MM.1S (cell line): ENCODE data around the gene KRTAP12-1.

Experiments
- DNase-seq: peaks from one replicate; pipeline ENCODE4 v3.0.0-alpha.2; 2015
- H2AFZ ChIP-seq: fragments of 300-600 bp; sonication (generic); 2 replicates; pipeline ENCODE4 v1.6.0; 2016; ENCODE audit warnings: antibody characterized with exemption, low read length
- H3F3A ChIP-seq: fragments of 300-600 bp; sonication (generic); 2 replicates; pipeline ENCODE4 v1.6.1; 2016; ENCODE audit warnings: mild to moderate bottlenecking, antibody characterized with exemption, low read length, moderate library complexity, mixed read lengths; ENCODE audit not compliant: insufficient read depth
- H3K27ac ChIP-seq: fragments of 300-600 bp; sonication (generic); 2 replicates; pipeline ENCODE4 v1.5.1; 2016; ENCODE audit warnings: mild to moderate bottlenecking, low read length
- H3K27me3 ChIP-seq: fragments of 300-600 bp; sonication (generic); replicated peaks from 2 replicates; pipeline ENCODE4 v1.6.0; 2016; ENCODE audit warnings: low read length; ENCODE audit not compliant: insufficient read depth
- H3K36me3 ChIP-seq: fragments of 300-600 bp; sonication (generic); replicated peaks from 2 replicates; pipeline ENCODE4 v1.6.1; 2016; ENCODE audit warnings: mild to moderate bottlenecking, low read length, mixed read lengths; ENCODE audit not compliant: insufficient read depth
- H3K4me1 ChIP-seq: fragments of 300-600 bp; sonication (generic); 2 replicates; pipeline ENCODE4 v1.6.1; 2016; ENCODE audit warnings: low read length, mixed read lengths
- H3K4me2 ChIP-seq: fragments of 300-600 bp; sonication (generic); 2 replicates; pipeline ENCODE4 v1.6.0; 2016; ENCODE audit warnings: low read depth, low read length
- H3K4me3 ChIP-seq: fragments of 300-600 bp; sonication (generic); 2 replicates; pipeline ENCODE4 v1.5.1; 2016; ENCODE audit warnings: low read length, mixed read lengths
- H3K79me2 ChIP-seq: fragments of 300-600 bp; sonication (generic); 2 replicates; pipeline ENCODE4 v1.6.1; 2016; ENCODE audit warnings: mixed run types, low read length, mixed read lengths
- H3K9ac ChIP-seq: fragments of 300-600 bp; sonication (generic); 2 replicates; pipeline ENCODE4 v1.6.1; 2016; ENCODE audit warnings: low read length, mixed read lengths
- H3K9me2 ChIP-seq: fragments of 300-600 bp; sonication (generic); replicated peaks from 2 replicates; pipeline ENCODE4 v1.6.1; 2016; ENCODE audit warnings: mild to moderate bottlenecking, low read length, mixed read lengths; ENCODE audit not compliant: insufficient read depth
- H3K9me3 ChIP-seq: fragments of 300-600 bp; sonication (generic); replicated peaks from 2 replicates; pipeline ENCODE4 v1.6.1; 2016; ENCODE audit warnings: mild to moderate bottlenecking, low read length, mixed read lengths; ENCODE audit not compliant: insufficient read depth
- H4K20me1 ChIP-seq: fragments of 300-600 bp; sonication (generic); 2 replicates; pipeline ENCODE4 v1.6.1; 2016; ENCODE audit warnings: mild to moderate bottlenecking, low read length, moderate library complexity, mixed read lengths; ENCODE audit not compliant: insufficient read depth
- CTCF ChIP-seq: fragments of 300-600 bp; sonication (generic); IDR thresholded peaks from 2 replicates; pipeline ENCODE4 v1.5.1; 2016; ENCODE audit warnings: antibody characterized with exemption, low read length, mixed read lengths
- EZH2 ChIP-seq: fragments of 300-600 bp; sonication (generic); optimal IDR thresholded peaks from 2 replicates; pipeline ENCODE3; 2017; ENCODE audit warnings: low read depth, mild to moderate bottlenecking, antibody characterized with exemption, low read length, mixed read lengths
- EZH2phosphoT487 ChIP-seq: fragments of 300-600 bp; sonication (generic); IDR thresholded peaks from 2 replicates; pipeline ENCODE4 v1.6.1; 2018; ENCODE audit warnings: antibody characterized with exemption, low read length

Gene KRTAP12-1

GRCh38 chr21:44706706-44707581, 25.0 kb upstream of the KRTAP12-1 start:
- no peak for DNase-seq
- Histone ChIP-seq H3K79me2 (no peaks in the 10 kb centered on the region), H4K20me1 (no peaks in the 10 kb centered on the region), H3K27ac (no peak overlapping the region), H3K4me2 (no peak overlapping the region), H3K4me3 (no peak overlapping the region), H2AFZ (no peak overlapping the region), H3F3A (no peaks in the 10 kb centered on the region), H3K9ac (no peak overlapping the region), H3K9me3 (no peaks in the 10 kb centered on the region), H3K4me1 (no peaks in the 10 kb centered on the region), H3K9me2 (no peaks in the 10 kb centered on the region), H3K27me3 (peaks cover 90% of the 10 kb centered on the region), H3K36me3 (no peaks in the 10 kb centered on the region)
- no peak for TF ChIP-seq CTCF
- no peak for TF ChIP-seq EZH2phosphoT487

DNA sequence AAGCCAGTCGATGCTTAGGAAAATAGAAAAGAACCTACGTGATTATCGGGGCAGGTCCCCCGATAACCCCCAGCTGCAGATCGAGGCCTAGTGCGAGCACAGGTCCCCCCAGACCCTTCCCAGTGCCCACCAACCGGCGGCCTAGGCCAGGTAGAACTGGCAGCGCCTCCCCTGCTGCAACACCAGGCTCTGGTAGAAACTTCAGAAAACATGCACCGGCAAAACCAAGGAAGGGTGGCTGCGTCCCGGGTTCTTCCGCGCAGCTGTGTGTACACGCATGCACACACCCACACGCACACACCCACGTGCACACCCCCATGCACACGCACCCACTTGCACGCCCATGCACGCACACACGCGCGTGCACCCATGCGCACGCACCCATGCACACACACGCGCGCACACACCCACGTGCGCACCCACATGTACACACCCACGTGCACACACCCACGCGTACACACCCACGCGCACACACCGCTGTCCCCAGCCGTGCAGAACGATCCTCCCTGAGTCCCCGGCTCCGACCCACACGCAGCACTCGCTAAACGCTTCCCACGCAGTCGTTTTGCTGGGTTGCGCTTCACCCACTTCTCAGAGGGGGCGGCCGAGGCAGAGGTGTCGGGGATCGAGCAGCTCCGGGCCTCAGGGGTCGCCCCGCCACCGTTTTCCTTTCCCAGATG, 24.2 kb upstream of the KRTAP12-1 start:
- no peak overlapping the region for H3K4me3 ChIP-seq

DNA sequence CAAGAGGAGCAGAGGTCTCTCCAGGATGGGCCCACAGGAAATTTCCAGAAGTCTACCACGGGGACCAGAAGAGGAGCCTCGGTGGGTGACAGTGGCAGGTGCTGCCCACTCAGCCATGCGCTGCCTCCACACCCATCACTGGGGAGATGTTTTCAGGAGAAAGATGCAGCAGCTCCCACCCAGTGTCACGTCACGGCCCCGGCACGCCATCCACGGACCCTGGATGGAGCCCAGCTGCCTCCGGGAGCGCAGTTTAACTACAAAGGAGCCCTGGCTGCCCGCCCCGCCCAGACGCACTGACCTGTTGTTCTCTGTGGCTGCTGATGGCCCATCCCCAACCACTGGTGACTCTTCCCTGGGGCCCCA, 22.7 kb upstream of the KRTAP12-1 start:
- Histone ChIP-seq H4K20me1 (no peaks in the 10 kb centered on the region), H3K9me2 (no peaks in the 10 kb centered on the region), H3K9ac (no peak overlapping the region), H3K27me3 (peaks cover 90% of the 10 kb centered on the region), H3K4me1 (no peaks in the 10 kb centered on the region), H3K4me3 (no peak overlapping the region), H3K27ac (no peak overlapping the region), H3K36me3 (no peaks in the 10 kb centered on the region), H3K9me3 (no peaks in the 10 kb centered on the region), H3K4me2 (no peak overlapping the region), H3K79me2 (no peaks in the 10 kb centered on the region), H2AFZ (no peak overlapping the region), H3F3A (no peaks in the 10 kb centered on the region)
- no peak for DNase-seq
- TF ChIP-seq EZH2phosphoT487, result no peak
- TF ChIP-seq CTCF, result no peak
- TF ChIP-seq EZH2, result no peak

More for the DNA sequence above, 24.2 kb upstream of the KRTAP12-1 start:
- Histone ChIP-seq H2AFZ (no peak overlapping the region), H3K9me3 (no peaks in the 10 kb centered on the region), H3K9me2 (no peaks in the 10 kb centered on the region), H3K79me2 (no peaks in the 10 kb centered on the region), H3K4me1 (no peaks in the 10 kb centered on the region), H4K20me1 (no peaks in the 10 kb centered on the region), H3F3A (no peaks in the 10 kb centered on the region), H3K9ac (no peak overlapping the region), H3K27me3 (peaks cover 90% of the 10 kb centered on the region), H3K4me2 (no peak overlapping the region), H3K36me3 (no peaks in the 10 kb centered on the region), H3K27ac (no peak overlapping the region)
- TF ChIP-seq CTCF (no peak), EZH2 (no peak), EZH2phosphoT487 (no peak)
- DNase-seq, result no peak
